ENCODE data around the gene EXD2. TPM values are rescaled to one million over a fixed set of nuclear protein-coding genes. Genes with fewer than 3 reads are reported as not detected.

EXD2 gene
- total and polyA plus RNA-seq, 10 of the 15 experiments (the other 5 are each of a cell fraction or from before 2014, with no cell fraction given) = 1.0 to 12.4 (median 4.6) TPM

GRCh38 chr14:69152902-69153151 is 38.5 kb upstream of the EXD2 start, which contains the start of gene DCAF5:
DCAF5 (minus strand) TSS chr14:69153119; CDS start chr14:69152978, 141 bp downstream.
- peak within 1 kb of the TSS; percentile 77 for H3K4me2 ChIP-seq (ENCODE audit: control insufficient read depth, insufficient read depth)
- H2AFZ ChIP-seq (ENCODE audit: control insufficient read depth, low read depth, low read length) = peak within 1 kb of the TSS; percentile 82
- H3K9ac ChIP-seq (ENCODE audit: control insufficient read depth, insufficient read depth, low read length) = peak within 1 kb of the TSS; percentile 93
- POLR2A ChIA-PET = interaction anchor here (0.5 to 2.2 kb wide), 2 partner anchors 23 to 294 kb away, joined by 6 to 10 read pairs; no protein-coding TSS in a partner anchor
- TF ChIP-seq KAT2A (conservative IDR thresholded peaks at IDR 0.05; ENCODE audit: control insufficient read depth, low read depth, low read length) (no peak), ZSCAN29 (IDR thresholded peaks at IDR 0.05) (peak; percentile 55; the same call in 1 of the 2 replicates), SP1 (IDR thresholded peaks at IDR 0.05; ENCODE audit: low read depth, low read length) (peak; percentile 10), SRF (IDR thresholded peaks at IDR 0.05; ENCODE audit: low read depth in 2 of 2, low read length in 2 of 2) (0 out of 4 replicates have a peak, but pooled peaks of 1 of the 2 experiments have one; percentile 62), RUNX3 (IDR thresholded peaks at IDR 0.05; ENCODE audit: low read length) (0 out of 2 replicates have a peak, but pooled peaks have one; percentile 4), YY1 (IDR thresholded peaks at IDR 0.05; ENCODE audit: low read depth, low read length) (peak; percentile 56), JUND (IDR thresholded peaks at IDR 0.05; ENCODE audit: low read depth, low read length) (0 out of 2 replicates have a peak, but pooled peaks have one; percentile 14), POLR2A (IDR thresholded peaks at IDR 0.05; ENCODE audit: low read depth, low read length) (no peak)
- peak within 1 kb of the TSS; percentile 96 for H3K4me3 ChIP-seq
- intact Hi-C loops (cut with micrococcal nuclease; ENCODE audit: unreplicated experiment) = loop anchor here (5.0 kb wide), 1 partner anchor 39 kb away; the partner anchor contains the start of gene EXD2
- H3K4me1 ChIP-seq (ENCODE audit: control insufficient read depth, insufficient read depth, low read length) = peaks cover 8% of the 10 kb centered on the region; the same call in 1 of the 2 replicates
- no peaks in the 10 kb centered on the region for H3K9me3 ChIP-seq (replicated peaks; ENCODE audit: control insufficient read depth, insufficient read depth, low read length)
- peaks cover 0 to 7% of the 10 kb centered on the region in 2 experiments; a peak in 2 of 4 replicates for H3K36me3 ChIP-seq (ENCODE audit: control insufficient read depth in 2 of 2, insufficient read depth in 2 of 2, low read length in 1 of 2)
- RAD21 ChIA-PET (ENCODE audit: unreplicated experiment) = interaction anchor here (1.0 to 2.2 kb wide), 2 partner anchors 22 to 38 kb away, joined by 6 read pairs; partner anchors contain the start of gene EXD2
- CTCF ChIA-PET = interaction anchor here (0.7 to 1.3 kb wide), 2 partner anchors 45 to 999 kb away, joined by 3 read pairs; no protein-coding TSS in a partner anchor
- H3K27ac ChIP-seq (ENCODE audit: control insufficient read depth, insufficient read depth) = peak within 1 kb of the TSS; percentile 90
- SMC1A ChIA-PET (ENCODE audit: uncharacterized antibody, unreplicated experiment) = interaction anchor here (5.3 kb wide), 1 partner anchor 23 kb away, joined by 40 read pairs; no protein-coding TSS in a partner anchor
- no peak for ATAC-seq
- peaks cover 1 to 5% of the 10 kb centered on the region in 2 experiments; a peak in 1 of 4 replicates for H3K27me3 ChIP-seq (replicated peaks in 1 of 2; ENCODE audit: control insufficient read depth in 2 of 2, insufficient read depth in 2 of 2, low read length in 1 of 2)
- no peak for DNase-seq (ENCODE audit: low read depth, low spot score)
- no TSS peak for BruUV-seq (replicated peaks)
- FAIRE-seq = peak; percentile 96
- in situ Hi-C loops (cut with MboI) = no loop called here
- H4K20me1 ChIP-seq (ENCODE audit: control insufficient read depth, insufficient read depth) = no peaks in the 10 kb centered on the region
- peaks cover 42% of the 10 kb centered on the region for H3K79me2 ChIP-seq (ENCODE audit: control insufficient read depth, insufficient read depth, low read length)
- WGBS (ENCODE audit: insufficient coverage, insufficient replicate concordance, low lambda C conversion rate, missing lambda C conversion rate) = 0% methylated on average over 1 of the region's 26 CpGs
